Measurements from ENCODE around the gene DMBX1. TPM values are rescaled to one million over a fixed set of nuclear protein-coding genes. Genes with fewer than 3 reads are reported as not detected.

Gene DMBX1
- total RNA-seq, 2 donors from 2014 or later, result 5.7 to 16.6 TPM

DNA sequence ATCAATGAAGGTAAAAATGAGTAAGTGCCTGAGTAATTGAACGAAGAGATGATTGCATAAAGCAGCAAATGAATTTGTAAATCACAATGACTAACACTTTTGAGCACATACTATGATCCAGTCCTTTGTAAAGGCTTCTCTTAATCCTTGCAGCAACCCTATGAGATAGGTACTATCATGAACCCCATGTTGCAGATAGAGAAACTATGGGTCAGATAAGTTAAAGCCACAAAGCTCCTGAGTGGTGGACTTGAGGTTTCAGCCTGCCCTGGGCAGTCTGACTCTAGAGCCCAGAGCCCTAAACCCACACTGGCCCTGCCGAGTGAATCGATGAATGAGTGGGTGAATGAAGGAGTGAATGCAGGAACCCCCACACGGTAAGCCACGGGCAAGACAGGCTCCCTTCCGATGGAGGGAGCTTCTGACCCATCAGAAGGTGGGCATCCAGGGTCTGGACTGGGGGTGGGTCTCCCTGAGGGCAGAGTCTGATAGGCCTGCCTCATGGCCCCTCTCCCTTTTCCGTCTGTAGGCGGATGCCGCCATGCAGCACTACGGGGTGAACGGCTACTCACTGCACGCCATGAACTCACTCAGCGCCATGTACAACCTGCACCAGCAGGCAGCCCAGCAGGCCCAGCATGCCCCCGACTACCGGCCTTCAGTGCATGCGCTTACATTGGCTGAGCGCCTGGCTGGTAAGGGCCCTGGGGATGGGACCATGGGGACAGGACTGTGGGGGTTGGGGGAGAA lies 17.0 kb downstream of the DMBX1 start:
- no peak overlapping the region for H3K4me3 Mint-ChIP-seq

DNA sequence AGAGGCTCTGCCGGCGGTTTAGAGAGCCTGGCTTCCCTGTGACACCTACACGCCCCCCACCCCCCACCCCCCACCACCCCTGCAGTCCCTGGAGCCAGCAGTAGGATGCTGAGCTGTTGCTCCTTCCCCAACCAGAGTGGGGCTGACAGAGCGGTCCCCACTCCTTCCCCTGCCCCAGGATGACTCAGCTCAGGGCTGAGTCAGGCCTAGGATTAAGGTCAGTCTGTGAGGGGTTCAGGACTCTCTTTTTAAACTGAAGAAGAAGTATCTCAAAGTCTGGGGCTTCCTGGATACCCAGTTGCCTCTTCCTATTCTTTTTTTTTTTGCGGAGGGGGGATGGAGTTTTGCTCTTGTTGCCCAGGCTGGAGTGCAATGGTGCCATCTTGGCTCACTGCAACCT lies 19.1 kb downstream of the DMBX1 start:
- no peaks in the 10 kb centered on the region for H3K36me3 Mint-ChIP-seq (ENCODE audit: low read depth)
- peaks cover 57% of the 10 kb centered on the region for H3K27me3 Mint-ChIP-seq (ENCODE audit: insufficient read depth)
- H3K9me3 Mint-ChIP-seq, result no peaks in the 10 kb centered on the region
- H3K27ac Mint-ChIP-seq, result no peak overlapping the region
- TF ChIP-seq, protein P1, sequence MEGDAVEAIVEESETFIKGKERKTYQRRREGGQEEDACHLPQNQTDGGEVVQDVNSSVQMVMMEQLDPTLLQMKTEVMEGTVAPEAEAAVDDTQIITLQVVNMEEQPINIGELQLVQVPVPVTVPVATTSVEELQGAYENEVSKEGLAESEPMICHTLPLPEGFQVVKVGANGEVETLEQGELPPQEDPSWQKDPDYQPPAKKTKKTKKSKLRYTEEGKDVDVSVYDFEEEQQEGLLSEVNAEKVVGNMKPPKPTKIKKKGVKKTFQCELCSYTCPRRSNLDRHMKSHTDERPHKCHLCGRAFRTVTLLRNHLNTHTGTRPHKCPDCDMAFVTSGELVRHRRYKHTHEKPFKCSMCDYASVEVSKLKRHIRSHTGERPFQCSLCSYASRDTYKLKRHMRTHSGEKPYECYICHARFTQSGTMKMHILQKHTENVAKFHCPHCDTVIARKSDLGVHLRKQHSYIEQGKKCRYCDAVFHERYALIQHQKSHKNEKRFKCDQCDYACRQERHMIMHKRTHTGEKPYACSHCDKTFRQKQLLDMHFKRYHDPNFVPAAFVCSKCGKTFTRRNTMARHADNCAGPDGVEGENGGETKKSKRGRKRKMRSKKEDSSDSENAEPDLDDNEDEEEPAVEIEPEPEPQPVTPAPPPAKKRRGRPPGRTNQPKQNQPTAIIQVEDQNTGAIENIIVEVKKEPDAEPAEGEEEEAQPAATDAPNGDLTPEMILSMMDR (conservative IDR thresholded peaks at IDR 0.05), result no peak
- Histone ChIP-seq H3K27ac (ENCODE audit: low read depth, low read length) (no peak overlapping the region), H3K9ac (ENCODE audit: extremely low read depth, low read length, poor library complexity, severe bottlenecking) (no peak overlapping the region), H3K27me3 (ENCODE audit: control insufficient read depth, insufficient read depth, low read length, poor library complexity, severe bottlenecking) (peaks cover 16% of the 10 kb centered on the region), H3K36me3 (ENCODE audit: control insufficient read depth, insufficient read depth, low read length) (no peaks in the 10 kb centered on the region), H3K4me3 (ENCODE audit: low read length) (no peak overlapping the region), H3K9me3 (ENCODE audit: control insufficient read depth, low read length) (no peaks in the 10 kb centered on the region), H3K4me1 (ENCODE audit: control insufficient read depth, insufficient read depth, low read length) (no peaks in the 10 kb centered on the region)
- WGBS, 2 experiments (ENCODE audit: insufficient coverage in 1 of 2, insufficient read length in 1 of 2), result 78% methylated on average over 5 of the region's 5 CpGs; no CpG with 5 or more reads in 1 of the 2 experiments
- peaks cover 31% of the 10 kb centered on the region for H3K4me1 Mint-ChIP-seq
- no peak overlapping the region for H3K4me3 Mint-ChIP-seq
- DNase-seq, result peak; percentile 49

More for the DNA sequence above, 17.0 kb downstream of the DMBX1 start:
- Histone ChIP-seq H3K27me3 (ENCODE audit: control insufficient read depth, insufficient read depth, low read length, poor library complexity, severe bottlenecking) (peaks cover 37% of the 10 kb centered on the region), H3K4me1 (ENCODE audit: control insufficient read depth, insufficient read depth, low read length) (no peaks in the 10 kb centered on the region), H3K27ac (ENCODE audit: low read depth, low read length) (no peak overlapping the region), H3K4me3 (ENCODE audit: low read length) (no peak overlapping the region), H3K36me3 (ENCODE audit: control insufficient read depth, insufficient read depth, low read length) (no peaks in the 10 kb centered on the region), H3K9me3 (ENCODE audit: control insufficient read depth, low read length) (no peaks in the 10 kb centered on the region), H3K9ac (ENCODE audit: extremely low read depth, low read length, poor library complexity, severe bottlenecking) (no peak overlapping the region)
- no peak for DNase-seq
- Mint-ChIP-seq H3K9me3 (no peaks in the 10 kb centered on the region), H3K4me1 (peaks cover 16% of the 10 kb centered on the region), H3K27ac (no peak overlapping the region), H3K27me3 (ENCODE audit: insufficient read depth) (peaks cover 59% of the 10 kb centered on the region), H3K36me3 (ENCODE audit: low read depth) (no peaks in the 10 kb centered on the region)
- WGBS, 2 experiments (ENCODE audit: insufficient coverage in 1 of 2, insufficient read length in 1 of 2), result 87 to 90% methylated on average over 11 to 17 of the region's 17 CpGs
- TF ChIP-seq, protein P1 (conservative IDR thresholded peaks at IDR 0.05), result no peak

DNA sequence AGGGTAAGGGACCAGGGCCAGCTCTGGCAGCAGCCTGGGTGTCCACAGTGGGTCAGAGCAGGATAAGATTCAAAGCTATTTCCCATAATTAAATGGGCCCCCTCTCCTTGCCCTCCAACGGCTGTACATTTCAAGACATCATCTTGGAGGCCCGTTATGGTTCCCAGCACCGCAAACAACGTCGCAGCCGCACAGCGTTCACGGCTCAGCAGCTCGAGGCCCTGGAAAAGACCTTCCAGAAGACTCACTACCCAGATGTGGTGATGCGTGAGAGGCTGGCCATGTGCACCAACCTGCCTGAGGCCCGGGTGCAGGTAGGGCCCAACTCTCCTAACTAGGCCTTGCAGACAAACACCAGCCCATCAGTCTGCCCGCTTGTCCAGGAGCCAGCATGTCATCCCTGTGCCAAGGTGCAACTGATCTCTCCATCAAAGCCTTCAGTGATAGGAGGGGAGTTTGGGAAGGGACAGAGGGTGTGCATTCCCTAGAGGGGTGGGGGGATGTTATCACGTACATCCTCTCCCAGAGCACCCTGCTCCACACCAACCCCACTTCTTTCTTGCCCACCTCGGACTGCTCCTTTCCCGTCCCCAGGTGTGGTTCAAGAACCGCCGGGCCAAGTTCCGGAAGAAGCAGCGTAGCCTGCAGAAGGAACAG lies 20.8 kb downstream of the DMBX1 start:
- Histone ChIP-seq H3K27ac (ENCODE audit: low read depth, low read length) (no peak overlapping the region), H3K4me3 (ENCODE audit: low read length) (no peak overlapping the region), H3K27me3 (ENCODE audit: control insufficient read depth, insufficient read depth, low read length, poor library complexity, severe bottlenecking) (peaks cover 23% of the 10 kb centered on the region), H3K36me3 (ENCODE audit: control insufficient read depth, insufficient read depth, low read length) (no peaks in the 10 kb centered on the region), H3K4me1 (ENCODE audit: control insufficient read depth, insufficient read depth, low read length) (no peaks in the 10 kb centered on the region), H3K9ac (ENCODE audit: extremely low read depth, low read length, poor library complexity, severe bottlenecking) (no peak overlapping the region), H3K9me3 (ENCODE audit: control insufficient read depth, low read length) (no peaks in the 10 kb centered on the region)
- H3K4me3 Mint-ChIP-seq, result no peak overlapping the region
- no peaks in the 10 kb centered on the region for H3K36me3 Mint-ChIP-seq (ENCODE audit: low read depth)
- H3K27ac Mint-ChIP-seq, result no peak overlapping the region
- peak; percentile 29 for DNase-seq
- peaks cover 68% of the 10 kb centered on the region for H3K27me3 Mint-ChIP-seq (ENCODE audit: insufficient read depth)
- WGBS, 2 experiments (ENCODE audit: insufficient coverage in 1 of 2, insufficient read length in 1 of 2), result 95 to 99% methylated on average over 16 to 18 of the region's 19 CpGs
- TF ChIP-seq, protein P1 (conservative IDR thresholded peaks at IDR 0.05), result no peak
- no peaks in the 10 kb centered on the region for H3K9me3 Mint-ChIP-seq
- H3K4me1 Mint-ChIP-seq, result peaks cover 31% of the 10 kb centered on the region

Measured in endodermal cell (in vitro differentiated cells).